Panc1 (cell line): Measurements from ENCODE around the gene NFIB. TPM values are rescaled to one million over a fixed set of nuclear protein-coding genes. Genes with fewer than 3 reads are reported as not detected.

Experiments
- ATAC-seq: fragments of 200-7000 bp; cut with Tn5 transposase; 2 replicates; pipeline ENCODE4 v1.9.1; 2020; ENCODE audit warnings: mild to moderate bottlenecking, moderate library complexity
- BruUV-seq: library from RNA; stranded (reverse); fragments of 400-500 nt; replicated peaks from 2 replicates; lab custom pipeline; 2021; lab: Mats Ljungman, UMichigan
- CTCF ChIA-PET: fragments of 300-600 bp; sonication (Branson Sonifier 250); formaldehyde crosslinking; loops from one replicate; lab custom pipeline; 2022; ENCODE audit warnings: antibody characterized with exemption; lab: Charles Lee
- POLR2A ChIA-PET: fragments of 300-600 bp; sonication (Branson Sonifier 250); formaldehyde crosslinking; loops from one replicate; lab custom pipeline; 2022; ENCODE audit warnings: antibody characterized with exemption; lab: Charles Lee
- DNase-seq: peaks from one replicate; pipeline ENCODE4 v3.0.0-alpha.2; 2010; ENCODE audit warnings: low read depth, low spot score
- H3K27ac ChIP-seq: 2 replicates; pipeline ENCODE4 v1.5.1; 2011; ENCODE audit warnings: mild to moderate bottlenecking, low read length, inconsistent platforms
- H3K27me3 ChIP-seq: fragments of 200-500 bp; sonication (Bioruptor generic); 2 replicates; pipeline ENCODE4 v1.6.0; 2014; ENCODE audit warnings: low read length, inconsistent platforms; ENCODE audit not compliant: control insufficient read depth, insufficient read depth
- H3K36me3 ChIP-seq: fragments of 200-500 bp; sonication (Bioruptor generic); 2 replicates; pipeline ENCODE4 v1.5.1; 2014; ENCODE audit warnings: inconsistent platforms, mild to moderate bottlenecking, low read length, moderate library complexity; ENCODE audit not compliant: control insufficient read depth, insufficient read depth
- H3K4me1 ChIP-seq: 2 replicates; pipeline ENCODE4 v1.5.1; 2011; ENCODE audit warnings: inconsistent platforms, mild to moderate bottlenecking, low read length, moderate library complexity; ENCODE audit not compliant: control insufficient read depth, insufficient read depth
- H3K4me3 ChIP-seq, 2 experiments: 2 replicates each; pipeline ENCODE4 v1.5.1; 2011 to 2012; ENCODE audit warnings: low read depth in 2 of 2, low read length in 2 of 2, mild to moderate bottlenecking in 2 of 2, inconsistent platforms in 1 of 2, moderate library complexity in 1 of 2
- H3K9me3 ChIP-seq: fragments of 200-500 bp; sonication (Bioruptor generic); 2 replicates; pipeline ENCODE4 v1.5.1; 2014; ENCODE audit warnings: low read depth, mild to moderate bottlenecking, inconsistent platforms, low read length, moderate library complexity; ENCODE audit not compliant: control insufficient read depth, insufficient read depth
- CTCF ChIP-seq: fragments of 450-650 bp; IDR thresholded peaks from 2 replicates; pipeline ENCODE4 v1.5.1; 2017; ENCODE audit warnings: mild to moderate bottlenecking
- POLR2AphosphoS5 ChIP-seq: IDR thresholded peaks from 2 replicates; pipeline ENCODE4 v1.6.1; 2012; ENCODE audit warnings: mild to moderate bottlenecking, low read depth, low read length, moderate library complexity
- REST ChIP-seq, 2 experiments: IDR thresholded peaks; 2 replicates each; pipeline ENCODE4 v1.6.1; 2011 to 2012; ENCODE audit warnings: low read depth in 2 of 2, control low read depth in 1 of 2, low read length in 1 of 2, mild to moderate bottlenecking in 1 of 2, moderate library complexity in 1 of 2; ENCODE audit not compliant: insufficient read depth in 1 of 2
- SIN3A ChIP-seq: IDR thresholded peaks from 2 replicates; pipeline ENCODE4 v1.6.1; 2012; ENCODE audit warnings: low read depth, mild to moderate bottlenecking, low read length, moderate library complexity, borderline replicate concordance; ENCODE audit not compliant: insufficient read depth
- TCF7L2 ChIP-seq: IDR thresholded peaks from 2 replicates; pipeline ENCODE4 v1.6.1; 2011; ENCODE audit warnings: mild to moderate bottlenecking, low read depth, low read length, inconsistent platforms
- in situ Hi-C: cut with HindIII; loops from 2 replicates; pipeline ENCODE4 v1.10.0; 2016; ENCODE audit warnings: low sequenced_read_pairs, low pct_unique_long_range_greater_than_20kb
- intact Hi-C: fragments of 100-400 bp; cut with micrococcal nuclease; formaldehyde crosslinking; loops from one replicate; pipeline ENCODE4 v1.10.0; 2022; ENCODE audit not compliant: unreplicated experiment
- total RNA-seq: library from RNA; stranded (reverse); gene quantifications from one replicate; pipeline ENCODE4 v1.2.1, GENCODE V29; 2021; ENCODE audit not compliant: unreplicated experiment

The NFIB gene
- total RNA-seq, 1 experiment from 2014 or later, result 26.7 TPM

- CTCF ChIA-PET, result interaction anchor here (0.6 kb wide), 1 partner anchor 51 kb away, joined by 7 read pairs; no protein-coding TSS in a partner anchor
- no peak overlapping the region for H3K27ac ChIP-seq
- TF ChIP-seq REST (IDR thresholded peaks at IDR 0.05; ENCODE audit: insufficient read depth in 1 of 2, low read depth in 2 of 2, low read length in 1 of 2) (no peak), SIN3A (no peak), CTCF (no peak), TCF7L2 (no peak), POLR2AphosphoS5 (no peak)
- BruUV-seq, result no TSS peak
- ATAC-seq, result no peak
- no peaks in the 10 kb centered on the region for H3K9me3 ChIP-seq
- intact Hi-C loops, result no loop called here
- DNase-seq, result no peak
- no peaks in the 10 kb centered on the region for H3K36me3 ChIP-seq
- H3K27me3 ChIP-seq, result no peaks in the 10 kb centered on the region
- no peak overlapping the region for H3K4me3 ChIP-seq
- in situ Hi-C loops, result no loop called here
- no peaks in the 10 kb centered on the region; the same call in 1 of the 2 replicates for H3K4me1 ChIP-seq
- POLR2A ChIA-PET, result no interaction called here
These were observed 42.8 kb downstream of the NFIB start for GRCh38 chr9:14271093-14271673.

- H3K36me3 ChIP-seq, result no peaks in the 10 kb centered on the region
- ATAC-seq (no peak), DNase-seq (no peak)
- H3K4me1 ChIP-seq, result no peaks in the 10 kb centered on the region; the same call in 1 of the 2 replicates
- ChIA-PET CTCF (interaction anchor here (0.6 kb wide), 1 partner anchor 51 kb away, joined by 7 read pairs; no protein-coding TSS in a partner anchor), POLR2A (no interaction called here)
- TF ChIP-seq TCF7L2 (no peak), SIN3A (no peak), CTCF (no peak), POLR2AphosphoS5 (no peak), REST (IDR thresholded peaks at IDR 0.05; ENCODE audit: insufficient read depth in 1 of 2, low read depth in 2 of 2, low read length in 1 of 2) (no peak)
- no peaks in the 10 kb centered on the region for H3K27me3 ChIP-seq
- intact Hi-C loops (no loop called here), in situ Hi-C loops (no loop called here)
- no peak overlapping the region for H3K4me3 ChIP-seq
- BruUV-seq, result no TSS peak
- H3K9me3 ChIP-seq, result no peaks in the 10 kb centered on the region
- H3K27ac ChIP-seq, result no peak overlapping the region
These were observed 43.4 kb downstream of the NFIB start for GRCh38 chr9:14270358-14271092.
